MV-4-11 (cell line): ENCODE results near the gene ARHGEF17.

ENCODE experiments used
- DNase-seq: peaks from one replicate; lab custom pipeline; 2025; lab: John Stamatoyannopoulos, UW

ARHGEF17 gene

DNA sequence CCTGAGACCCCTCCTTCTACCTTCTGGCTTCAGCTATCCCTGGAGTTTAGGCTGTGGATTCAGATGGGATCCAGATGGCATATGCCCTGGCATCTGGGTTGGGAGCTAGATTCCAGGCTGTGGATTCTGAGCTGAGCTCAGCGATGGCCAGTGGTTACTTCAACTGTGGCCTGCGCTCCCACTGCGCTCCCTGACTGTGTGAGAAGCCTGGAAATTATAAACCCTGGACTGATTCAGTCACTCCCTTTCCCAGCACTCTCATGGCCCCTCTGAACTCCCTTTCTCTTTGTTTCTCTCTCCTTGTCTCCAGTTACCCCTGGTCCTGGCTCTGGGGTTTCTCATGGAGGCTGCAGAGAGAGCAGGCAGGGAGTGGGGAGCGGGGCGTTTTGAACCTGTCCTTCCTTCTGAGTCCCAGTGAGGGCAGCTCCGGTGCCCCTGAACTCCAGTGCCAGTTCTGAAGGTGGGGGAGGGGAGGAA lies 4.8 kb downstream of the ARHGEF17 start:
- no peak for DNase-seq

GRCh38 chr11:73313652-73314051 lies 5.6 kb downstream of the ARHGEF17 start:
- DNase-seq, result peak; percentile 63

DNA sequence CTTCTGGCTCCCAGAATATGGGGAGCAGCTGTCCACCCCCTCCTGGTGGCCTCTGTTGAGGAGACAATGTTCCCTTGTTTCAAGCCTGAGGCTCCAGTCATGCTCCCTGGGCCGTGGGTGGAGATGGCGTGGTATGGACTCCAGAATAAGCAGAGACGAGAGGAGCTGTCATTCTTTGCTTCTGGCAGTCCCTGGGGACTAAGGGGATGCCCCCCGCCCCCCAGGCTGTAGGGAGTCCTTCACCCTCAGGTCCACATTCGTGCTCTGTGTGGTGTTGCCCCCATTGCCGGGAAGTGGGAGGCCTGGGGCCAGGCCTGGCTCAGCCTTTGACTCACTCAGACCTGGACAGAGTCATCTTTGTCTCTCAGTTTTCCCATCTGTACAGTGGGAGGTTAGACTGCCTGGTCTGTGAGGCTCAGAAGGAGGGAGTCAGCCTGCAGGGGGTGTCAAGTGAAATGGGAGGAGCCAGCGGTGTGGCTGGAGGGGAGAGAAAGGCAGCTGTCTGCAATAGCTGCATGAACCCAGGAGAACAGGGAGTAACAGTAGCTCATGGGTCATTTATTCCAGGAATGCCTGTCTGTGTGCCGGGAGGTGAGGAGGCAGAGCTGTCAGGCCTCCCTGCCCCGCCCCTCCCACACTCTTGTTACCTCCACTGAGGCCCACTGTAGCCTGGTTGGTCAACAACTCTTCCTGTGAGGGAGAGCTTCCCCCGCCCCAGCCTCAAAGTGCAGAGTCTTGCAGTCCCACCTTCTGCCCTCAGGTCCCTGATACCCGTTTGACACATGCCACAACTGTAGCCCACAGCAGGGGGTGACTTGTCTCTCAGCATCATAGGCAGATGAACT lies 6.3 kb downstream of the ARHGEF17 start:
- no peak for DNase-seq

- DNase-seq, result no peak
Observed at GRCh38 chr11:73315293-73316020, 7.4 kb downstream of the ARHGEF17 start.

- DNase-seq, result no peak
Observed at GRCh38 chr11:73316422-73316821, 8.3 kb downstream of the ARHGEF17 start.

DNA sequence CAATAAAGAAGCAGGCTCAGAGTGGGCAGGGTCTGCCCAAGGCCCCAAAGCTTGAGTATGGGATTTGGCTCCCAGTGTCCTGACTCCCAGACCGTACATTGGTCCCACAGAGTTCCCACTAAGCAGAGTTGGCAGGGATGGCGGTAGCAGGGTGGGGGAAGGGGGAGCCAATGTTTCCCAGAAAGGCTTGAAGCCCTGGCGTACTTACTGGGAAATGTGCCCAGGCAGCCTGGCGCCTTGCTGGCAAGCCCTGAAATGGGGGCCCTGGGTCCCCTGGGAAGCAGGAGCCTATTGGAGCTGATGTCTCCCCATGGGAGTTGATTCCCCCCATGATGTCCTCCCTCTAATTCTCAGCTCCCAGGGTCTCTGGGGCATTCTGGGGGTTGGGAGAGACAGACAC lies 9.3 kb downstream of the ARHGEF17 start:
- no peak for DNase-seq

GRCh38 chr11:73317803-73318202 lies 9.7 kb downstream of the ARHGEF17 start:
- no peak for DNase-seq

GRCh38 chr11:73318501-73319011 lies 10.5 kb downstream of the ARHGEF17 start:
- DNase-seq, result no peak

- DNase-seq, result no peak
Observed at GRCh38 chr11:73320763-73321603, 12.9 kb downstream of the ARHGEF17 start.

DNA sequence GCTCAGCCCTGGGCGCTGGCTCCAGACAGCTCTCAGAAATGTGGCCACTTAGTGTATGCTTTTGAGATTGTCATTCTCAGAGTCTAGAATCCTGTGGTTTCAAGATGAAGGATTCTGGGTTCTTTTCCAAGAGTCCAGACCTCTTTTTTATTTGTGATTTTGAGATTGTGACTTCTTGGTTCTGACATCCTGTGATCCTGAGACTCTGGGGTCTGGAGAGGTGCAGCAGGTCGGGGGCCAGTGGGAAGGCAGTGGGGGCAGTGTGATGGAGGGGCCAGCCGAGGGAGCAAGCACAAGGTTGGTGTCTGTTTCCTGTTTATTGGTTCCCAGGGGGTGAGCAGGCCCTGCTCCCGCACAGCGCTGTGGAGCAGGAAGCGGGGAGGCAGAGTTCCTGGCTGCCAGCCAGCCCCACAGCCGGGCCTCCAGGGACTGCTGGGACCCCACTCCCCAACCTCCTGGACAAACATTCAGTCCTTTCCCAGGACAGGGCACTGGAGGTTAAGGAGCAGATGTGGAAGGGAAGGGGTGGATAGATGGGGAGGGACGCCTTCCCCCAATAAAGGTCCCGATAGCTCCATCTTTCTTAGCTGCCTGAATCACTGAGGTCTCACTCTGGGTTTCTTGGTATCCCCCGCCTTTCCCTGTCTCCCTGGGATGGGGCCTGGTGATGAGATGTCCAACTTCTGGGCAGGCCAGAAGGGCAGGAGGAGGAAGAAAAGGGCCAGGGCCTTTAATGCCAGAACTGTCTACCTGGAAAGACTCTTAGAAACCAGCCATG lies 13.7 kb downstream of the ARHGEF17 start:
- DNase-seq, result peak; percentile 10

DNA sequence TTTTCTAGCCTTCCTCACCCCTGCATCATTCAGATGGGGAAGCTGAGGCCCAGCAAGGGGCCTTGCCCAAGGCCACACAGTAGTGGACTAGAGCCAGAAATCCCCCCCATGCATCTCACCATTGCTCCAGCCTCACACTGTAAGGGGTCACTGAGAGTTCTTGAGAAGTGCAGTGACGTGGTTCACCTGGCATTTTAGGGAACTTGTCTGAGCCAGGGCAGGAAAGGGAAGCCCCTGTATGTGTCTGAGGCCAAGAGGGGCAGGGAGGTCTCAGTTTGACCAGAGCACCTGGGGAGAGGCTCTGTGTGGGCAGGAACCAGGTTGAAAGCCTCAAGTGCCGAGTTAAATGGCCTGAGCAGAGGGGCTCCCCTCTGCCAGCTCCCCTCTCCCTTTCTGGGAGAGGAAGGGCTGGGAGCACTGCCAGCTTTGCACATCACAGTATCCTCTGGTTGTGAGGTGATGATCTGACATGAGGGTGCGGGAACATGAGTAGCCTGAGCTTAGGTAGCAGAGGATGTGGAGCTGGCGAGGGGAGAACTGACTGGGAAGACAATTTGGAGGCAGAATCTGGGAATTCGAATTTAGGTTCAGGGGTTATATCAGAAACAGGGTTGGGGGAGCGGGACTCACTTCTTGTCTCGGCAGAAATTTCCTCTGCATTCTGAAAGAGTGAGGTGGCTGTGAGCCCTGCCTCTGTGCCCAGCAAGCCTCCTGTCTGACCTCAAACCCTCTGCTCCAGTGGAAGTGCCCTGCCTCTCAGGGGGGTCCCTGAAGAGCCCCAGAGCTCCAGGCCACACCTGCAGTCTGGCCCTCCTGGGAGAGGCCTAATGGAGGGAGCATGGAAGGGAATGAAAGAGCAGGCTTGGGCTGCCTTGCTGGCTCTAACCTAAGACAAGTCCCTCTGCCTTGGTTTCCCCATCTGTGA lies 14.6 kb downstream of the ARHGEF17 start:
- no peak for DNase-seq

DNA sequence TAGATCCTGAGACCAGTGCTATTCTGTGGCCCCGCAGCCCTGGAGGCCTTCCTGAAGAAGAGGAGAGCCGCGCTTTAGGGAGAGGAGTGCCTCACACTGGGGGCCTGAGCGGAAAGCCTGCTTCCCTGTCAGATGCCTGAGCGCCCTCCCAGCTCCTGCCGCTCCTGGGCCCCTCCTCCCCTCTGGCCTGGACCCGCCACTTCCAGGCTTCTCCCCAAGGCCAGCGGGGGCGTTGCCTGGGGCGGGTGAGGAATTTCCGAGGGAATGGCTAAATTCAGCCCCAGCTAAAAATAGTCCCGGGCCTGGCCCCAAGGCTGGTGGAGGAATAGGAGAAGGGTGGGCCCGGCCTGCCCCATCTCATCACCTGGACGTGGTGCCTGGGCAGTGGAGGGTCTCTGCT lies 15.4 kb downstream of the ARHGEF17 start:
- no peak for DNase-seq

DNA sequence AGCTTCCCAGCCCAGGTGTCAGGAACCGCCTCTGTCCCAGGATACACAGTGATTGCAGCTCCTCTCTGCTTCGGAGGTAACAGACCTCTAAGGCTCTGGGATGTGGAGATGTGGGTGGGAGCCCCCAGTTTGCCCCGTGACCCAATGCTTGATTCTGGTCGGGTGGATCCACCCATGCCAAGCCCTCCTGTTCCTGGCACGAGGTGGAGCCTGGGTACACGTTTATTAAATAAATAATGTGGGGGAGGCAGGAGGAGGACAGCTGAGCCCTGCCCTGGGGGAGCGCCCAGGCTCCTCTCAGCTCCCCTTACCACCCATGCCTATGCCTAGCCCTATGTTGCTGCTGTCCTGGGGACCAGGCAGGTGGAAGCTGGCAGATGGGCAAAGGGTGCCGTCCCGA lies 16.0 kb downstream of the ARHGEF17 start:
- no peak for DNase-seq

DNA sequence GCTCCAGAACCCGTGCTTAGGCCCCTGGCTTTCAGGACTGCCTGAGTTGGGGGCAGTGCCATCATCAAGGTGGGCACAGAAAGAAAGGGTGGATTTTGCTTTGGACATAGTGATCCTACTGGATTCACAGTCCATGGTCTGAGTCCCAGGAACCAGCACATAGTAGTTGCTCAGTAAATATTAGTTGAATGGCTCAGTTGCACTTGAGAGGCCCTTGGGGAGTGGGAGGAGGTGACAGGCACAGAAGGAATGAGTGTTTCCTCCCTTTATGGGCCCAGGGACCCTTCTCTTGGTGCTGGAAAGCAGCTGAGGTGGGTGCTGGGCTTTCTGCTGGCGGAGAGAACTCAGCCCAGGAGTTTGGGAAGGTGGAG lies 16.6 kb downstream of the ARHGEF17 start:
- no peak for DNase-seq

DNA sequence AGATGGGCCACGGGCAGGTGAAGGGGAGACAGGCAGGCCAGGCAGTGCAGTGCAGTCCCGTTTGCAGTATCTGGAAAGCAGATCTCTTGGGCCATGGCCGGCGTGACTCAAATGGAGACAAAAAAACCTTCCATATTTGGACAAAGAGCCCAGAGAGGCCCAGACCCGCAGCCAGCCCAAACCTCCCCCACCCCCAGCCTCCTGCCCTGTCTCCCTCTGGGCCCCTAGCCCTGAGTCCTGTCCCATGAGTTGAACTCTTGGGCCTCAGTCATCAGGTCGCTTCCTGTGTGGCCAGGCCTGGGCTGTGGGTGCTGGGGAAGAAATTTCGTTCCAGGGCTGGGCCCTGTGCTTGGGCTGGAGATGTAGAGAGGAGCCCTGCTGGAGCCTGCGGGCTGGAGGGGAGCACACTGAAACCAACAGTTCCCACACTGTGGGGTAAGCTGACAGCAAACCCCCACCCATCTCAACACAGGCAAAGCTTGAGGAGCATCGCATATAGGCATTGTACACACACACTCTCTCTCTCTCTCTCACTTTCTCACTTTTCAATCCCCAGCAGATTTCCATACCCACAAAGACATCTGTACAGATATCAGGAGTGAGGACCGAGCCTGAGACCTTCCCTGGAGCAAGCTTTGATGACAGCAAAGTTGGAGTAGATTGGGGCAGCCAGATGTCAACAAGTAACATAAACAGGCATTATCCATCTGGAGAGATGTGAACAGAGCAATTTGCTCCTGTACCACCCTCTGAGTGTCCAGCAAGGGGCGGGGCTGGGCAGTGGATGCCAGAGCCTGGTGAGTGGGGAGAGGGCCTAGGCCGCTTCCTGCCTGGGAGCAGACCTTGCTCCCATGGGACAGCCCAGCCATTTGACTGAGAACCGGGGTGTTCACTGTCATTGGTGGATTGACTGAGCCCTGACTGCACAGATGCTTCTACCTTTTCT lies 17.2 kb downstream of the ARHGEF17 start:
- no peak for DNase-seq

GRCh38 chr11:73326929-73327811 lies 19.1 kb downstream of the ARHGEF17 start:
- DNase-seq, result peak; percentile 21

DNA sequence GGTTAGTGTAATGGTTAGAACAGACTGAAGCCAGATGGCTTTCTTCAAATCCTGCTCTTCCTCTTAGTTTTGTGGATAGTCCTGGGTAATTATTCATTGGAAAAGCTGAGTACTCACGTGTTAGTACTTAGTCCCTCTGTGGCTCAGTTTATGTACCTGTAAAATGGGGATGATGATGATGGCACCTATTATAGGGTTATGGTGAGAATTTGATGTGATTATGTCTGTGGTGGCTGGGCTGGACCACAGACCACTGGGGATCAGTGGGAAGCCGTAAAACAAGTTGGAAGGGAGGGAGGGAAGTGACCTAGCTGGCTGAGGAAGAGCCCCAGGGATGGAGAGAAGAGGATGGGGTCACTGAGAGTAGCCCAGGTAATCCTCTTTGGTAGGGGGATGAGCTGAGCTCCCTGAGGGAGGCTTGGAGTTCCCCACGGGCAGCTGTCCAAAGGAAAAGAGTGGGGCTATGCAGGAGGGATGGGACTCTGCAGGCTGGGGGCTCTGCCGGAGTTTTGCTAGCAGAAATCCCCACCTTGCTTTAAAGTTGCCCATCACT lies 19.8 kb downstream of the ARHGEF17 start:
- DNase-seq, result no peak
